H9 (cell line): Measurements from ENCODE around the gene ADAM20. TPM values are rescaled to one million over a fixed set of nuclear protein-coding genes. Genes with fewer than 3 reads are reported as not detected.

Source experiments
- DNase-seq: peaks from one replicate; pipeline ENCODE4 v3.0.0-alpha.2; 2017
- H2AFZ ChIP-seq: one replicate; pipeline ENCODE4 v1.6.1; 2013; ENCODE audit warnings: mild to moderate bottlenecking, low read length, control low read depth, moderate library complexity
- H2AK5ac ChIP-seq: 2 replicates; pipeline ENCODE4 v1.6.1; 2013; ENCODE audit warnings: low read length, control low read depth, mixed read lengths; ENCODE audit not compliant: insufficient read length
- H2BK120ac ChIP-seq: one replicate; pipeline ENCODE4 v1.6.1; 2013; ENCODE audit warnings: low read depth, mild to moderate bottlenecking, low read length, control low read depth, inconsistent platforms; ENCODE audit not compliant: poor library complexity, severe bottlenecking
- H2BK12ac ChIP-seq: 2 replicates; pipeline ENCODE4 v1.6.1; 2013; ENCODE audit warnings: low read length, control low read depth, mixed read lengths, low read depth; ENCODE audit not compliant: insufficient read length
- H2BK15ac ChIP-seq: 2 replicates; pipeline ENCODE4 v1.6.1; 2013; ENCODE audit warnings: low read depth, low read length, control low read depth
- H2BK20ac ChIP-seq: one replicate; pipeline ENCODE4 v1.6.1; 2013; ENCODE audit warnings: low read depth, mild to moderate bottlenecking, low read length, control low read depth, inconsistent platforms; ENCODE audit not compliant: poor library complexity, severe bottlenecking
- H2BK5ac ChIP-seq: 2 replicates; pipeline ENCODE4 v1.6.1; 2013; ENCODE audit warnings: low read length, control low read depth, mixed read lengths; ENCODE audit not compliant: insufficient read length
- H3K14ac ChIP-seq: 2 replicates; pipeline ENCODE4 v1.6.1; 2013; ENCODE audit warnings: low read length, control low read depth; ENCODE audit not compliant: insufficient read depth
- H3K18ac ChIP-seq: 2 replicates; pipeline ENCODE4 v1.6.1; 2013; ENCODE audit warnings: low read depth, mild to moderate bottlenecking, mixed read lengths, low read length, control low read depth; ENCODE audit not compliant: insufficient read length
- H3K23ac ChIP-seq: 2 replicates; pipeline ENCODE4 v1.6.1; 2013; ENCODE audit warnings: low read length, control low read depth, mixed read lengths, low read depth; ENCODE audit not compliant: insufficient read length
- H3K23me2 ChIP-seq: 2 replicates; pipeline ENCODE4 v1.6.1; 2013; ENCODE audit warnings: low read depth, mild to moderate bottlenecking, mixed read lengths, low read length, control low read depth; ENCODE audit not compliant: insufficient read length, poor library complexity, severe bottlenecking
- H3K27ac ChIP-seq: 2 replicates; pipeline ENCODE4 v1.5.1; 2013; ENCODE audit warnings: low read length, control low read depth, mixed read lengths, low read depth; ENCODE audit not compliant: insufficient read length
- H3K27me3 ChIP-seq: 2 replicates; pipeline ENCODE4 v1.6.1; 2013; ENCODE audit warnings: low read length, control low read depth, inconsistent platforms; ENCODE audit not compliant: insufficient read depth
- H3K4ac ChIP-seq: 2 replicates; pipeline ENCODE4 v1.6.1; 2013; ENCODE audit warnings: low read depth, mild to moderate bottlenecking, control low read depth, inconsistent platforms, low read length, moderate library complexity
- H3K4me1 ChIP-seq: 2 replicates; pipeline ENCODE4 v1.6.1; 2013; ENCODE audit warnings: low read length, control low read depth, inconsistent platforms; ENCODE audit not compliant: insufficient read depth
- H3K4me2 ChIP-seq: 2 replicates; pipeline ENCODE4 v1.6.1; 2013; ENCODE audit warnings: low read length, control low read depth, mixed read lengths; ENCODE audit not compliant: insufficient read length, insufficient read depth
- H3K56ac ChIP-seq: 2 replicates; pipeline ENCODE4 v1.6.1; 2013; ENCODE audit warnings: low read depth, mild to moderate bottlenecking, mixed read lengths, low read length, control low read depth; ENCODE audit not compliant: insufficient read length
- H3K79me1 ChIP-seq: 2 replicates; pipeline ENCODE4 v1.6.1; 2013; ENCODE audit warnings: low read depth, mild to moderate bottlenecking, moderate library complexity, low read length, control low read depth, inconsistent platforms; ENCODE audit not compliant: insufficient read depth, poor library complexity, severe bottlenecking
- H3K79me2 ChIP-seq: 2 replicates; pipeline ENCODE4 v1.6.1; 2013; ENCODE audit warnings: low read length, control low read depth, inconsistent platforms; ENCODE audit not compliant: insufficient read depth
- H3K9ac ChIP-seq: 2 replicates; pipeline ENCODE4 v1.6.1; 2013; ENCODE audit warnings: low read length, control low read depth, mixed read lengths; ENCODE audit not compliant: insufficient read length; ENCODE audit errors: extremely low read depth
- H3K9me3 ChIP-seq: one replicate; pipeline ENCODE4 v1.6.1; 2013; ENCODE audit warnings: low read depth, low read length, inconsistent platforms; ENCODE audit not compliant: control insufficient read depth
- H3T11ph ChIP-seq: one replicate; pipeline ENCODE4 v1.6.1; 2013; ENCODE audit warnings: mild to moderate bottlenecking, low read length, control low read depth, inconsistent platforms
- H4K20me1 ChIP-seq: one replicate; pipeline ENCODE4 v1.6.1; 2013; ENCODE audit not compliant: control insufficient read depth, insufficient read length, insufficient read depth
- H4K5ac ChIP-seq: 2 replicates; pipeline ENCODE4 v1.6.1; 2013; ENCODE audit warnings: low read depth, mild to moderate bottlenecking, mixed read lengths, low read length, control low read depth; ENCODE audit not compliant: insufficient read length
- H4K8ac ChIP-seq: replicated peaks from 2 replicates; pipeline ENCODE4 v1.6.1; 2013; ENCODE audit warnings: low read length, control low read depth, mixed read lengths, low read depth; ENCODE audit not compliant: insufficient read length
- H4K91ac ChIP-seq: 2 replicates; pipeline ENCODE4 v1.6.1; 2013; ENCODE audit warnings: low read depth, mild to moderate bottlenecking, moderate library complexity, mixed read lengths, low read length, control low read depth; ENCODE audit not compliant: insufficient read length
- H3K27ac Mint-ChIP-seq, 3 experiments: 2 replicates in 2 of 3; 3 replicates in 1 of 3; pipeline ENCODE4 v1.8.0; 2020 to 2021; ENCODE audit warnings: mixed read lengths in 3 of 3, mild to moderate bottlenecking in 1 of 3, moderate library complexity in 1 of 3
- H3K27me3 Mint-ChIP-seq: 2 replicates; pipeline ENCODE4 v1.8.0; 2021; ENCODE audit warnings: low read depth, mild to moderate bottlenecking, moderate library complexity, mixed read lengths
- H3K36me3 Mint-ChIP-seq, 3 experiments: 2 replicates in 2 of 3; 3 replicates in 1 of 3; pipeline ENCODE4 v1.8.0; 2020 to 2021; ENCODE audit warnings: low read depth in 3 of 3, mixed read lengths in 3 of 3; ENCODE audit not compliant: insufficient read depth in 1 of 3
- H3K4me1 Mint-ChIP-seq, 2 experiments: 2 replicates each; pipeline ENCODE4 v1.8.0; 2020; ENCODE audit warnings: mixed read lengths in 2 of 2
- H3K4me3 Mint-ChIP-seq, 2 experiments: 2 replicates in 1 of 2; 3 replicates in 1 of 2; pipeline ENCODE4 v1.8.0; 2020 to 2021; ENCODE audit warnings: mild to moderate bottlenecking in 2 of 2, mixed read lengths in 2 of 2, moderate library complexity in 1 of 2
- H3K9me3 Mint-ChIP-seq, 2 experiments: 2 replicates in 1 of 2; 3 replicates in 1 of 2; pipeline ENCODE4 v1.8.0; 2020; ENCODE audit warnings: mild to moderate bottlenecking in 2 of 2, mixed read lengths in 2 of 2, moderate library complexity in 1 of 2
- WGBS: extraction: QIAGEN DNeasy Blood & Tissue Kit; methylation state at CpG from one replicate; pipeline ENCODE4 v1.1.7; 2013; ENCODE audit warnings: missing lambda C conversion rate, low lambda C conversion rate, mixed read lengths; ENCODE audit not compliant: insufficient read length; ENCODE audit errors: extremely low coverage; 5-methylcytosine and 5-hydroxymethylcytosine counted together
- total RNA-seq: library from RNA; stranded (reverse); gene quantifications from 2 replicates; pipeline ENCODE4 v1.2.1, GENCODE V29; 2021
- TF ChIP-seq, protein P1 (sequence below): fragments of 200-600 bp; sonication (generic); conservative IDR thresholded peaks from 3 replicates; pipeline ENCODE4 v1.8.0; 2021; ENCODE audit warnings: antibody characterized with exemption, mild to moderate bottlenecking

Gene ADAM20
- total RNA-seq, 1 experiment from 2014 or later: 0.28 TPM

DNA sequence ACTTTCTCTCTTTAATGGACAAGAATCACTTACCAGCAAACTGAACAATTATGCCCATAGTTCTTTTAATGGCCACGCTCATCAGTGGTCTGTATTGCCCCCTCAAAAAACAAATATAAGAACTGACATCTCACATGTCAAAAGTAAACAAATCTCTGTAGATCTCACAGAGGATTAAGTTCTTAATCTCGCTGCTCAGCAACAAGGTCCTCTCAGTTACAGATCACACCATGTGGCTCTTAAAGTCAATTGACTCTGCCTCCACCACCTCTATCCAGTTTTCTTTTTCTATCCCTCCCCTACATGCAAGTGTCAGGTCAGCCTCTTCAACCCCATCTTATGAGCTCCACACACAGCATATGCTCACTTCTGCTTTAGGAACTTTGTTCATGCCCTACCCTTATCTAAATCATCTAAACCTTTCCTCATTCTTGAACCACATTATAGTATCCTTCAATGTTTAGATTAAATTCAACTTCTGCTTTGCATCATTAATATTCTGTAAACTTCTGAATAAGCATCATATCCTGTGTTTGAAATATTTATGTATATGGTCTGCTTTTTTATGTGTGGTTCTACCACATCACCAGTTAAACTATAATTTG lies 7.2 kb downstream of the ADAM20 start:
- no peak overlapping the region for H3K4me2 ChIP-seq
- H3K27ac Mint-ChIP-seq: no peak overlapping the region
- WGBS: no CpG with 5 or more reads among the region's 2 CpGs

More for the DNA sequence above, 7.2 kb downstream of the ADAM20 start:
- Histone ChIP-seq H2AK5ac (no peak overlapping the region), H3K56ac (no peak overlapping the region), H3K27ac (no peak overlapping the region), H3T11ph (no peak overlapping the region), H2BK5ac (no peak overlapping the region), H3K9me3 (no peaks in the 10 kb centered on the region), H2BK12ac (no peak overlapping the region), H3K18ac (no peak overlapping the region), H4K20me1 (no peaks in the 10 kb centered on the region), H4K5ac (no peak overlapping the region), H2AFZ (no peak overlapping the region), H3K23me2 (no peaks in the 10 kb centered on the region), H3K27me3 (no peaks in the 10 kb centered on the region), H2BK15ac (no peak overlapping the region), H3K9ac (no peak overlapping the region), H3K4me1 (no peaks in the 10 kb centered on the region), H2BK20ac (no peak overlapping the region), H3K79me1 (no peaks in the 10 kb centered on the region), H3K79me2 (no peaks in the 10 kb centered on the region), H3K4ac (no peak overlapping the region), H2BK120ac (no peak overlapping the region), H3K14ac (no peak overlapping the region), H4K8ac (no peak overlapping the region), H4K91ac (no peak overlapping the region), H3K23ac (no peak overlapping the region)
- Mint-ChIP-seq H3K36me3 (peaks cover 0 to 5% (median 4%) of the 10 kb centered on the region in 3 experiments; a peak in 5 of 7 replicates), H3K4me1 (no peaks in the 10 kb centered on the region), H3K4me3 (no peak overlapping the region), H3K9me3 (no peaks in the 10 kb centered on the region), H3K27me3 (no peaks in the 10 kb centered on the region)
- TF ChIP-seq, protein P1, sequence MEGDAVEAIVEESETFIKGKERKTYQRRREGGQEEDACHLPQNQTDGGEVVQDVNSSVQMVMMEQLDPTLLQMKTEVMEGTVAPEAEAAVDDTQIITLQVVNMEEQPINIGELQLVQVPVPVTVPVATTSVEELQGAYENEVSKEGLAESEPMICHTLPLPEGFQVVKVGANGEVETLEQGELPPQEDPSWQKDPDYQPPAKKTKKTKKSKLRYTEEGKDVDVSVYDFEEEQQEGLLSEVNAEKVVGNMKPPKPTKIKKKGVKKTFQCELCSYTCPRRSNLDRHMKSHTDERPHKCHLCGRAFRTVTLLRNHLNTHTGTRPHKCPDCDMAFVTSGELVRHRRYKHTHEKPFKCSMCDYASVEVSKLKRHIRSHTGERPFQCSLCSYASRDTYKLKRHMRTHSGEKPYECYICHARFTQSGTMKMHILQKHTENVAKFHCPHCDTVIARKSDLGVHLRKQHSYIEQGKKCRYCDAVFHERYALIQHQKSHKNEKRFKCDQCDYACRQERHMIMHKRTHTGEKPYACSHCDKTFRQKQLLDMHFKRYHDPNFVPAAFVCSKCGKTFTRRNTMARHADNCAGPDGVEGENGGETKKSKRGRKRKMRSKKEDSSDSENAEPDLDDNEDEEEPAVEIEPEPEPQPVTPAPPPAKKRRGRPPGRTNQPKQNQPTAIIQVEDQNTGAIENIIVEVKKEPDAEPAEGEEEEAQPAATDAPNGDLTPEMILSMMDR: no peak
- DNase-seq: no peak
